GM12873 (cell line): ENCODE results near the gene NWD2.

Experiments used
- TF ChIP-seq, protein P1 (sequence below): IDR thresholded peaks from 2 replicates; pipeline ENCODE4 v1.5.1; 2012; ENCODE audit warnings: low read depth, mild to moderate bottlenecking, moderate library complexity, low read length, control low read depth; ENCODE audit not compliant: insufficient read depth; ENCODE audit errors: missing control alignments

The NWD2 gene

DNA sequence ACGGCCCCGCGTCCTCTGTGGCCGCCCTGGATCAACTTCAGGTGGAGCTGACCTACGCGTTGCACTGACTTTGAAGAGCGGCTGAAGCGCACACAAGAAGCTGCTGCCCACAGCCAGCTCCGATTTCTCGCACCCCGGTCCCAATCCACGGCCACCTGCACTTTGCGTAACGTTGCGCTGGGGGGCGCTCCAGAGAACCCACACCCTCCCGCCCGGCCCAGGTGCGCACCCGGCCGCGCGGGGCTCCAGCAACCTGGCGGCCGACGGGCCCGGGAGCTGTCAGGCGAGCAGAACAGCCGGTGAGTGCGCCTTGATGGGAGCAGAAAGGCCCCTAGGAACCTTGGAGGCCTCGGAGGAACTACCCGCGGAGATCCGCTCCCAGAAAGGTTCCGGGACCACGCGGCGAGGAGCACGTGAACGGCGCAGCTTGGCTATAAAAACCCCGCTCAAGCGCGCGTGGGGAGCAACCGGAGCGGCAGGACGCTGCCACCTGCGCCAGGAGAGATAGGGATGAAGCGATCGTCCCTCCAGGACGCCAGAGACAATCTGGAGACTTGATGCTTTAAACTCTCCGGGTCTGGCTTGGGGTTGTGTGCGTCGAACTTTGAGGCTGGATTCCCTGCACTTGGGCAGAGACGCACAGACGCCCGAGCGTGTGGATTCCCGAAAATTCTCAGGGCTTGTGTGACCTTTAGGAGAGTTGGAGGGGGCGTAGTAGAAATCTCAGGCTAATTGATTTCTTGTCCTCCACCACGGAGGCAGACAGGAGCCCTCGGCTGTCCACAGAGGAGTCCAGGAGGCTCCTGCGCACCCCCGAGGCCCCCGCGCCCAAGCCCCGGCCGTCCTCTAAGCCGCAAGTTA lies 591 bp upstream of the NWD2 start:
- TF ChIP-seq, protein P1, sequence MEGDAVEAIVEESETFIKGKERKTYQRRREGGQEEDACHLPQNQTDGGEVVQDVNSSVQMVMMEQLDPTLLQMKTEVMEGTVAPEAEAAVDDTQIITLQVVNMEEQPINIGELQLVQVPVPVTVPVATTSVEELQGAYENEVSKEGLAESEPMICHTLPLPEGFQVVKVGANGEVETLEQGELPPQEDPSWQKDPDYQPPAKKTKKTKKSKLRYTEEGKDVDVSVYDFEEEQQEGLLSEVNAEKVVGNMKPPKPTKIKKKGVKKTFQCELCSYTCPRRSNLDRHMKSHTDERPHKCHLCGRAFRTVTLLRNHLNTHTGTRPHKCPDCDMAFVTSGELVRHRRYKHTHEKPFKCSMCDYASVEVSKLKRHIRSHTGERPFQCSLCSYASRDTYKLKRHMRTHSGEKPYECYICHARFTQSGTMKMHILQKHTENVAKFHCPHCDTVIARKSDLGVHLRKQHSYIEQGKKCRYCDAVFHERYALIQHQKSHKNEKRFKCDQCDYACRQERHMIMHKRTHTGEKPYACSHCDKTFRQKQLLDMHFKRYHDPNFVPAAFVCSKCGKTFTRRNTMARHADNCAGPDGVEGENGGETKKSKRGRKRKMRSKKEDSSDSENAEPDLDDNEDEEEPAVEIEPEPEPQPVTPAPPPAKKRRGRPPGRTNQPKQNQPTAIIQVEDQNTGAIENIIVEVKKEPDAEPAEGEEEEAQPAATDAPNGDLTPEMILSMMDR, result peak; percentile 24

DNA sequence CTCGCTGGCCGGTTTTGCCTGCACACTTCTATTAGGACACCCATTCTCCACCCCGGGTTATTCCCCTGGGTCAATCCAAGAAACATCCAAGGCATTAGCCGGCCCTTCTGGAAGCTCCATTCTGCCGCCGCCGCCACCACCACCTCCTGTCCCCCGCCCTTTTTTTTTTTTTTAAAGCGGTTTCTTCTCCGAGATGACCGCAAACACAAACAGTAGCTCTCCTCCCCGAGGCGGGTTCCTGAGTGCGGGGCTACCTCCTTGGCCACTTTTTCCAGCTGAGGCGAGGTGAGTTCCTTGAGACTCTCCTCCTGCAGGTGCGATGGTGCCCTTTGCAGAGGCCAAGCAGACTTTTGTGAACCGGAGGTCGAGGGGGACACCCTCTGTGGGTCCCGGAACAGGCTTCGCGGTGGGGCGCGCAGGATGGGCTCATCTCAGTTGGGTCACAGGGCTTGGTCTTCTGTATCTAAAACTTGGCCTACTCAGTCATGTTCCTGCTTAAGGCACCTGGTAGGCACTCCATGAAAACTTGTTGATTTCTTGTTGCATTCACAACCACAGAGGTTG lies 930 bp downstream of the NWD2 start:
- TF ChIP-seq, protein P1, result no peak

DNA sequence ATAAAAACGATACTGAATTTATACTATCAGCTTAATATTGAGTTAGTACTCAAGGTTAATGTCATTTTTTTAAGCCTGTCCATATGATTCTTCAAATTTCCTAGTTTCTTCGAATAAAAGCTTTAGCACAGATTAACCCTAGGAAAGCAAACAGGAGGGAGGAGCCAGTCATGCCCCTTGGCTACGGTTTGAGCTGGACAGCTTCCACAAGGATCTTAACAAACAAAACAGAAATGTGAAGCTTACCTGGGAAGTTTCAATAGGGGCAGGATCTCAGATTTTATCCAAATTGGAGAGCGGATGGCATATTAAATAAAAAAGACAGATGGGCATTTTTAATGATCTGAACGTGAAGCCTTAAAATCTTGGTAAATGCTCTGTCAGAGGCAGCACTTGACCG lies 2.3 kb downstream of the NWD2 start:
- TF ChIP-seq, protein P1, result no peak

DNA sequence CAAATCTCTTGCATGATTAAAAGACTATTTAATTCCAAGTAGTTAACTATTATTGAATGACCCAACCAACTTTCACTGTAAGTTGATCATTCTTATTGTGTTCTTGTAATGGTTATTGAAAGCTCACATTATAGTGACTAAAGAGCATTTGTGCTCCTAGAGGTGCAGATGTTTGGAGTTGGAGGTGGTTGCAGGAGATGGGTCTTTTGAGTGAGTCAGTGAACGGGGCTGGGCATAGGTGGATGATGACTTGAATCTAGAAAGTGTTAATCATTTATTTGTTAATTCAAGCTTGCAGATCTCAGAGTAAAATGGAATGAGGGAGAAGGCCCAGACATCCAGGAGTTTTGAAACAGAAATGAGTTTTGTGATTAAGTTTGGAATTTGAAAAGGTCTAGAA lies 13.7 kb downstream of the NWD2 start:
- TF ChIP-seq, protein P1, result no peak

DNA sequence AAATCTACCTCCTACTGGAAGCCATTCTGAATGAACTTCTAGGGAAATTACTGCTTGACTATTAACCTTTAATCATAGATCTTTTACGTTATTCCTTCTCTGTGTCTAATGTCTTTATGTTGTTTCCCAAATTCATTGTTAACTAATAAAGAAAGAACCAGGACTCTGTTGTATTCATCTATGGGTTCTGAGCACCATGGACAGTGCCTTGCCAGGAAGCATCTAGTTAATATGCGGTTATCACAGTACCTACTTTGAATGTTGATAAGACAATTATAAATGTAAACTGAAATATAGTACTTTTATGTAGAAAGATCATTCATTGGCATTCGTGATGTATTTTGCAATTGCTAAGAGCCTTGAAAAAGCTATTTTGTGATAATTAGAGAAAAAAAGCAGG lies 23.8 kb downstream of the NWD2 start:
- TF ChIP-seq, protein P1, result no peak

DNA sequence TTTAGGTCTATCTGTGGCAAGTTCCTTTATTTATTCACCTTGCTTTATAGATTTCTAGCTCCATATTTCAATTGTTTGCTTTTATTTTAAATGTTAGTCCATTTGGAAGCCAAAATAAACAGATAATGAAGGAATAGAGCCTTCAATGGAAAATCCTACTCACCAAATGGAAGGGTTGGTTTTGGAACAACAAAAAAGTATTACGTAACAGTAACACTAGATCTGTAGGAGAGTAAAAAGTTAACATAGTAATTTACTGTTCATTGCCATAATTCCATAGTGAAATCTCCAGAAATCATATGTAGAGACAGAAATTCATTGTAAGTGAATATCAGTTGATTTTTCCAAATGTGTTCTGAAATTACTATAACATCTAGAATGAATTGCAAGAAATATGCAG lies 34.6 kb downstream of the NWD2 start:
- TF ChIP-seq, protein P1, result no peak

DNA sequence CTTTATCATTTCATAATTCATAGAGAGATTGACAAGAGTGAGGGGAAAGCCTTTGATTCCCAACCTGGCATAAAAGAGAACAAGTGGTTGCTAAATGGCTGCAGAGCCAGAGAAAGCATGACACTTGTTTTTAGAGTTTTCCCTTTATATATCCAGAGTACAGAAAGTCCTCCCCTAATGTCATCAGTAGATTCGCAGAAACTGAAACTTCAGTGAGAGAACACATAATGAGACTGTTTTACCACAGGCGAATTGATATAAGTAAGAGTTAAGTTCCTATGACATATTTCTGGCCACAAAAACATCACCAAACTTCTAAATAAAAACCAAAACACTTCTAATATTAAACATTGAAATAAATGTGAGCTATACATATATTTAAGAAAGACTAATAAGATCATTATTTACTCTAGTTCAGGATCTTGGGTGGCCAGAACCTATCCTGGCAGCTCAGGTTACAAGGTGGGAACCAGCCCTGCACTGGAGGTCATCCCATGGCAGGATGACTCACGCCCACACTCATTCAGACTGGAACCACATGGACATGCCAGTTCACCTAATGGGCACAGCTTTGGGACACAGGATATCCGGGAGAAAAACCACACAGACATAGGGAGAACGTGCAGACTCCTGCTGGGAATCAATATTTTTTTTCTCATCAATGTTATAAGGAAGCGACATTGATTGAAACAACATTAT lies 35.5 kb downstream of the NWD2 start:
- TF ChIP-seq, protein P1, result no peak
